ENCODE measurements around the gene KIF13A. TPM values are rescaled to one million over a fixed set of nuclear protein-coding genes. Genes with fewer than 3 reads are reported as not detected.
"Not testable (repeated sequence)": the region's sequence is repeated elsewhere in the genome, so short reads cannot be mapped to it uniquely, and the experiment has no call there.

The KIF13A gene
- polyA plus RNA-seq, 4 donors, result 24.9 to 34.9 (median 28.7) TPM

DNA sequence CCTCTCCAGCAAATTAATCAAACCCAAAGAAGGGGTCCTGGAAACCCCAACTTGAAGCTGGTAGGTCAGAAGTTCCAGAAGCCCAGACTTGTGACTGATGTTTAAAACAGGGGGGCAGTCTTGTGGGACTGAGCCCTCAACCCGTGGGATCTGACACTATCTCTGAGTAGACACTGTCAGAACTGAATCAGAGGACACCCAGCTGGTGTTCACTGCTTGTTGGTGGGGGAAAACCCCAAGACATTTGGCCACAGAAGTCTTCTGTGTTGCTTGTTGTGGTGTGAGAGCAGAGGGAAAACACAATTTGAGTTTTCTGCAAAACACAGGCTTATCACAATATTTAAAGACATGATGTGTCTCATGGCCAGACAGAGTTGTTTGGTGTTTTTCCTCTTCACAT, 29.9 kb downstream of the KIF13A start:
- no peak for DNase-seq

DNA sequence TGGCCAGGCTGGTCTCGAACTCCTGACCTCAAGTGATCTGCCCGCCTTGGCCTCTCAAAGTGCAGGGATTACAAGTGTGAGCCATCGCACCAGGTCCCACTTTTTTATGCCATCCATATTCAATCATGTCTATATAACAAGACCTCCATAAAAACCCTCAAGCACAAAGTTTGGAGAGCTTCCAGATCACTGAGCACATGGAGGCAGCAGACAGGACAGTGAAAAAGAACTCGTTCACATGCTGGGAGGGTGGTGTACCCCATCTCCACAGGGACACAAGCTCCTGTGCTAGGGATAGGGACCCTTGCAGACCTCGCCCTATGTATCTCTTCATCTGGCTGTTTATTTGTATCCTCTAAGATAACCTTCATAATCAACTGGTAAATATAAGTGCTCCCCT, 30.3 kb downstream of the KIF13A start:
- Histone ChIP-seq H3K27ac (ENCODE audit: low read depth in 1 of 3, low read length in 2 of 3) (no peak overlapping the region), H3K27me3 (ENCODE audit: control insufficient read depth in 3 of 3, insufficient read depth in 3 of 3, low read length in 3 of 3) (no peaks in the 10 kb centered on the region), H3K4me1 (ENCODE audit: control insufficient read depth in 3 of 3, insufficient read depth in 2 of 3, low read depth in 1 of 3, low read length in 2 of 3) (no peaks in the 10 kb centered on the region), H3K9me3 (ENCODE audit: control insufficient read depth in 2 of 2, insufficient read depth in 1 of 2, low read depth in 1 of 2, low read length in 1 of 2) (no peaks in the 10 kb centered on the region), H3K36me3 (ENCODE audit: control insufficient read depth in 3 of 3, insufficient read depth in 2 of 3, low read depth in 1 of 3, low read length in 3 of 3) (peaks cover 0 to 5% (median 0%) of the 10 kb centered on the region in 3 donors), H3K4me3 (ENCODE audit: low read depth in 1 of 3, low read length in 3 of 3) (no peak overlapping the region)
- FAIRE-seq, result no peak
- no peak for DNase-seq
- WGBS, 3 donors, result 84 to 94% (median 91%) methylated on average over 5 of the region's 5 CpGs

More for the DNA sequence above, 29.9 kb downstream of the KIF13A start:
- Histone ChIP-seq H3K36me3 (ENCODE audit: control insufficient read depth in 3 of 3, insufficient read depth in 2 of 3, low read depth in 1 of 3, low read length in 3 of 3) (peaks cover 0 to 5% (median 0%) of the 10 kb centered on the region in 3 donors), H3K27me3 (ENCODE audit: control insufficient read depth in 3 of 3, insufficient read depth in 3 of 3, low read length in 3 of 3) (no peaks in the 10 kb centered on the region), H3K4me1 (ENCODE audit: control insufficient read depth in 3 of 3, insufficient read depth in 2 of 3, low read depth in 1 of 3, low read length in 2 of 3) (no peaks in the 10 kb centered on the region), H3K27ac (ENCODE audit: low read depth in 1 of 3, low read length in 2 of 3) (no peak overlapping the region), H3K4me3 (ENCODE audit: low read depth in 1 of 3, low read length in 3 of 3) (no peak overlapping the region), H3K9me3 (ENCODE audit: control insufficient read depth in 2 of 2, insufficient read depth in 1 of 2, low read depth in 1 of 2, low read length in 1 of 2) (no peaks in the 10 kb centered on the region)
- no peak for FAIRE-seq
- 5 to 39% (median 7%) methylated on average over 1 of the region's 1 CpG for WGBS, 3 donors

DNA sequence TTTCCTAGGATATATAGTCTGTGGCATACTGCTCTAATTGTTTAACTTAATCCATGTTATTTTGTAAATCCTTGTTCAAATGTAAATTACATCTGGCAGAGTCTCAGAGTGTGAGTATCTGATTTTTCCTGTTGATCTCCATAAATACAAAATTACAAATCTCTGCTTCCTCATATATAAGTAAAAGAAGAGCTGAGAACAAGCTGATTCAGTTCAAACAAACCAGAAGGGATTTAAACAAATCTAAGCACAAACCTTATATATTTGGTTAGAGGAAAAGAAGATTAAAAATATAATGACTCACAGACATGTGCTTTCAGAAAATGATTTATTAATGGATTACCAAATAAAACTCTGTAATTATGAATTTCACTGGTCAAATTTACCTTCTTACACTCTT, 37.3 kb downstream of the KIF13A start:
- H3K4me1 ChIP-seq (ENCODE audit: control insufficient read depth in 3 of 3, insufficient read depth in 2 of 3, low read depth in 1 of 3, low read length in 2 of 3), result no peaks in the 10 kb centered on the region
- FAIRE-seq, result no peak

DNA sequence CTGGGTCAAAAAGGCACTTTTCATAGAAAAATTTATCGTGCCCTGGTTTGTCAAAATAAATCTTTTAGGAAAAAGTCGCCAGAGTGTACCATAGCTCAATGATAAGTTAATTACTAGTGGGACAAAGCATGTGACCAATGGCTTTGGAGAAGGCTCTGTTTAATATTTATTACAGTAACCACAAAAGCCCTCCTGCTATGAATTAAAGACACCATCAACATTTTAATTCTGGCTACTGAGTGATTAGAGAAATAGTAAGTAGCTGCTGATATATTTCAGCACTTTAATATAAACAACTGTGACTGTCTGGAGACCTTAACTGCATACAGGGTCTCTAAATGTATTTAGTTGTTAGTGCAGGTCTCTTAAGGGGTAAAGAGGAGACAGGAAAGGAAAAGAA, 38.3 kb downstream of the KIF13A start:
- Histone ChIP-seq H3K27me3 (ENCODE audit: control insufficient read depth in 3 of 3, insufficient read depth in 3 of 3, low read length in 3 of 3) (no peaks in the 10 kb centered on the region), H3K4me1 (ENCODE audit: control insufficient read depth in 3 of 3, insufficient read depth in 2 of 3, low read depth in 1 of 3, low read length in 2 of 3) (peaks cover 0 to 3% (median 0%) of the 10 kb centered on the region in 3 donors), H3K36me3 (ENCODE audit: control insufficient read depth in 3 of 3, insufficient read depth in 2 of 3, low read depth in 1 of 3, low read length in 3 of 3) (peaks cover 0 to 6% (median 0%) of the 10 kb centered on the region in 3 donors), H3K27ac (ENCODE audit: low read depth in 1 of 3, low read length in 2 of 3) (no peak overlapping the region), H3K9me3 (ENCODE audit: control insufficient read depth in 2 of 2, insufficient read depth in 1 of 2, low read depth in 1 of 2, low read length in 1 of 2) (no peaks in the 10 kb centered on the region), H3K4me3 (ENCODE audit: low read depth in 1 of 3, low read length in 3 of 3) (no peak overlapping the region)
- FAIRE-seq (no peak), DNase-seq (no peak)
- whole genome bisulfite sequencing, 3 donors, result 78 to 86% (median 82%) methylated on average over 2 of the region's 2 CpGs

More for the DNA sequence above, 37.3 kb downstream of the KIF13A start:
- H3K27ac ChIP-seq (ENCODE audit: low read depth in 1 of 3, low read length in 2 of 3), result no peak overlapping the region
- no peaks in the 10 kb centered on the region for H3K9me3 ChIP-seq (ENCODE audit: control insufficient read depth in 2 of 2, insufficient read depth in 1 of 2, low read depth in 1 of 2, low read length in 1 of 2)
- peaks cover 0 to 6% (median 0%) of the 10 kb centered on the region in 3 donors for H3K36me3 ChIP-seq (ENCODE audit: control insufficient read depth in 3 of 3, insufficient read depth in 2 of 3, low read depth in 1 of 3, low read length in 3 of 3)
- no peak for DNase-seq
- H3K27me3 ChIP-seq (ENCODE audit: control insufficient read depth in 3 of 3, insufficient read depth in 3 of 3, low read length in 3 of 3), result no peaks in the 10 kb centered on the region
- no peak overlapping the region for H3K4me3 ChIP-seq (ENCODE audit: low read depth in 1 of 3, low read length in 3 of 3)

GRCh38 chr6:17948725-17949124, 38.7 kb downstream of the KIF13A start:
- FAIRE-seq, result no peak
- Histone ChIP-seq H3K36me3 (ENCODE audit: control insufficient read depth in 3 of 3, insufficient read depth in 2 of 3, low read depth in 1 of 3, low read length in 3 of 3) (peaks cover 0 to 6% (median 0%) of the 10 kb centered on the region in 3 donors), H3K4me3 (ENCODE audit: low read depth in 1 of 3, low read length in 3 of 3) (no peak overlapping the region), H3K27ac (ENCODE audit: low read depth in 1 of 3, low read length in 2 of 3) (no peak overlapping the region), H3K9me3 (ENCODE audit: control insufficient read depth in 2 of 2, insufficient read depth in 1 of 2, low read depth in 1 of 2, low read length in 1 of 2) (no peaks in the 10 kb centered on the region), H3K27me3 (ENCODE audit: control insufficient read depth in 3 of 3, insufficient read depth in 3 of 3, low read length in 3 of 3) (no peaks in the 10 kb centered on the region), H3K4me1 (ENCODE audit: control insufficient read depth in 3 of 3, insufficient read depth in 2 of 3, low read depth in 1 of 3, low read length in 2 of 3) (peaks cover 0 to 3% (median 0%) of the 10 kb centered on the region in 3 donors)
- DNase-seq, result no peak
- 73 to 78% (median 75%) methylated on average over 7 of the region's 7 CpGs for WGBS, 3 donors

DNA sequence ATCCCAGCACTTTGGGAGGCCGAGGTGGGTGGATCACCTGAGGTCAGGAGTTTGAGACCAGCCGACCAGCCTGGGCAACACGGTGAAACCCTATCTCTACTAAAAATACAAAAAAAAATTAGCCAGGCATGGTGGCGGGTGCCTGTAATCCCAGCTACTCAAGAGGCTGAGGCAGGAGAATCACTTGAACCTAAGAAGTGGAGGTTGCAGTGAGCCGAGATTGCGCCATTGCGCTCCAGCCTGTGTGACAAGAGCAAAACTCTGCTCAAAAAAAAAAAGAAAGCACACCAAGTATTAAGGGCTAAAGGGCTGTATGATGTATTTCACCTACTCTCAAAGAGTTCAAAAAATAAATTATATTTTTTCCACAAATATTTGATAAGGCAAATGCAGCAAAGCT, 39.9 kb downstream of the KIF13A start:
- not testable (repeated sequence) for H3K36me3 ChIP-seq (ENCODE audit: control insufficient read depth in 3 of 3, insufficient read depth in 2 of 3, low read depth in 1 of 3, low read length in 3 of 3); H3K27ac ChIP-seq (ENCODE audit: low read depth in 1 of 3, low read length in 2 of 3); DNase-seq; H3K9me3 ChIP-seq (ENCODE audit: control insufficient read depth in 2 of 2, insufficient read depth in 1 of 2, low read depth in 1 of 2, low read length in 1 of 2); H3K4me3 ChIP-seq (ENCODE audit: low read depth in 1 of 3, low read length in 3 of 3); H3K4me1 ChIP-seq (ENCODE audit: control insufficient read depth in 3 of 3, insufficient read depth in 2 of 3, low read depth in 1 of 3, low read length in 2 of 3); FAIRE-seq; H3K27me3 ChIP-seq (ENCODE audit: control insufficient read depth in 3 of 3, insufficient read depth in 3 of 3, low read length in 3 of 3)
- WGBS, 3 donors, result 92 to 93% (median 92%) methylated on average over 7 of the region's 7 CpGs

- WGBS, 3 donors, result 68 to 84% (median 71%) methylated on average over 2 of the region's 2 CpGs
- Histone ChIP-seq H3K36me3 (ENCODE audit: control insufficient read depth in 3 of 3, insufficient read depth in 2 of 3, low read depth in 1 of 3, low read length in 3 of 3) (no peaks in the 10 kb centered on the region), H3K27me3 (ENCODE audit: control insufficient read depth in 3 of 3, insufficient read depth in 3 of 3, low read length in 3 of 3) (no peaks in the 10 kb centered on the region), H3K4me3 (ENCODE audit: low read depth in 1 of 3, low read length in 3 of 3) (no peak overlapping the region), H3K27ac (ENCODE audit: low read depth in 1 of 3, low read length in 2 of 3) (no peak overlapping the region), H3K9me3 (ENCODE audit: control insufficient read depth in 2 of 2, insufficient read depth in 1 of 2, low read depth in 1 of 2, low read length in 1 of 2) (no peaks in the 10 kb centered on the region), H3K4me1 (ENCODE audit: control insufficient read depth in 3 of 3, insufficient read depth in 2 of 3, low read depth in 1 of 3, low read length in 2 of 3) (peaks cover 0 to 3% (median 0%) of the 10 kb centered on the region in 3 donors)
- DNase-seq, result no peak
- peak; percentile 5 for FAIRE-seq
These were observed 41.9 kb downstream of the KIF13A start for GRCh38 chr6:17945575-17945974.

DNA sequence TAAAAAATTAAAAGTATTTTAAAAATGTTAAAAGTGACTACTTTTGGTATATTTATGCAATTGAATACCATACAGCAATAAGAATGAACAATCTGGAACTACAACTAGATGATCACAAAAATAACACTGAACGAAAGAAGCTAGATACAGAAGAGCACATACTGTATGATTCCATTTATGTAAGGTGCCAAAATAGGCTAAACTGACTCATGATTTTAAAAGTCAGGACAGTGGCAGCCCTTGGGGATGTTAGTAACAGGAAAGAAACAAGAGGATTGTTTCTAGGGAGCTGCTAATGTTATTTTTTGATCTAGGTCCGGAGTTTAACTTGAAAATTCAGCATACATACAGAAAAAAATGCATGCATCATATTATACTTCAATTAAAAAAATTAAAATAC, 42.3 kb downstream of the KIF13A start:
- Histone ChIP-seq H3K27ac (ENCODE audit: low read depth in 1 of 3, low read length in 2 of 3) (no peak overlapping the region), H3K9me3 (ENCODE audit: control insufficient read depth in 2 of 2, insufficient read depth in 1 of 2, low read depth in 1 of 2, low read length in 1 of 2) (no peaks in the 10 kb centered on the region), H3K36me3 (ENCODE audit: control insufficient read depth in 3 of 3, insufficient read depth in 2 of 3, low read depth in 1 of 3, low read length in 3 of 3) (no peaks in the 10 kb centered on the region), H3K4me1 (ENCODE audit: control insufficient read depth in 3 of 3, insufficient read depth in 2 of 3, low read depth in 1 of 3, low read length in 2 of 3) (peaks cover 0 to 5% (median 3%) of the 10 kb centered on the region in 3 donors), H3K4me3 (ENCODE audit: low read depth in 1 of 3, low read length in 3 of 3) (no peak overlapping the region), H3K27me3 (ENCODE audit: control insufficient read depth in 3 of 3, insufficient read depth in 3 of 3, low read length in 3 of 3) (no peaks in the 10 kb centered on the region)
- 67 to 89% (median 84%) methylated on average over 2 of the region's 2 CpGs for WGBS, 3 donors
- DNase-seq (no peak), FAIRE-seq (no peak)

DNA sequence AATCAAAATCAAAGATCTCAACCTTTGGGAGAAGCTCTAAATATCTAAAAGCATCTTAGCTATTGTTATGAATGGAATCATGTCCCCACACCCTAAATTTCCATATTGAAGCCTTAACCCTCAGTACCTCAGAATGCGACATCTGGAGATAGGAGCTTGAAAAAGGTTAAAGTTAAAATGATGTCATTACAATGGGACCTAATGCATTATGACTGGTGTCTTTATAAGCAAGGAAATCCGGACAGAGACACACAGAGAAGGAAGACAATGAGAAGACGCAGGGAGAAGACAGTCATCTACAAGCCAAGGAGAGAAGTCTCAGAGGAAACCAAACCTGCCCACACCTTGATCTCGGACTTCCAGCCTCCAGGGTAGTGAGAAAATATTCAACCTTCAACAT, 46.1 kb downstream of the KIF13A start:
- Histone ChIP-seq H3K9me3 (ENCODE audit: control insufficient read depth in 2 of 2, insufficient read depth in 1 of 2, low read depth in 1 of 2, low read length in 1 of 2) (peaks cover 0 to 3% of the 10 kb centered on the region in 2 donors), H3K27me3 (ENCODE audit: control insufficient read depth in 3 of 3, insufficient read depth in 3 of 3, low read length in 3 of 3) (no peaks in the 10 kb centered on the region), H3K4me1 (ENCODE audit: control insufficient read depth in 3 of 3, insufficient read depth in 2 of 3, low read depth in 1 of 3, low read length in 2 of 3) (peaks cover under 1 to 5% (median 3%) of the 10 kb centered on the region in 3 donors), H3K27ac (ENCODE audit: low read depth in 1 of 3, low read length in 2 of 3) (no peak overlapping the region), H3K4me3 (ENCODE audit: low read depth in 1 of 3, low read length in 3 of 3) (no peak overlapping the region), H3K36me3 (ENCODE audit: control insufficient read depth in 3 of 3, insufficient read depth in 2 of 3, low read depth in 1 of 3, low read length in 3 of 3) (no peaks in the 10 kb centered on the region)
- FAIRE-seq, result no peak
- DNase-seq, result no peak
- WGBS, 3 donors, result 81 to 91% (median 91%) methylated on average over 4 of the region's 4 CpGs

All from small intestine (tissue), 7 donors.